HG03432 (cell line): ENCODE results near the gene INSIG2.

Source experiments
- ATAC-seq: cut with Tn5 transposase; IDR thresholded peaks from one replicate; pipeline ENCODE4 v1.9.1; 2021; ENCODE audit warnings: mild to moderate bottlenecking, moderate library complexity; ENCODE audit not compliant: unreplicated experiment

The INSIG2 gene

GRCh38 chr2:118088051-118089024 lies at the start of gene INSIG2:
INSIG2 (plus strand) TSS chr2:118088471; CDS start chr2:118096557, 8,086 bp downstream.
- ATAC-seq, result peak; percentile 97

- no peak for ATAC-seq
Observed at GRCh38 chr2:118040891-118041290, 47.4 kb upstream of the INSIG2 start.

- ATAC-seq, result no peak
Observed at GRCh38 chr2:118044103-118044716, 44.1 kb upstream of the INSIG2 start.

- ATAC-seq, result no peak
Observed at GRCh38 chr2:118044854-118045253, 43.4 kb upstream of the INSIG2 start.

- no peak for ATAC-seq
Observed at GRCh38 chr2:118045286-118045685, 43.0 kb upstream of the INSIG2 start.

GRCh38 chr2:118046634-118047210 lies 41.5 kb upstream of the INSIG2 start:
- no peak for ATAC-seq

- peak; percentile 30 for ATAC-seq
Observed at GRCh38 chr2:118047380-118047826, 40.9 kb upstream of the INSIG2 start.

GRCh38 chr2:118048401-118048800 lies 39.9 kb upstream of the INSIG2 start:
- ATAC-seq, result no peak

- ATAC-seq, result peak; percentile 24
Observed at GRCh38 chr2:118049140-118049815, 39.0 kb upstream of the INSIG2 start.

- peak; percentile 77 for ATAC-seq
Observed at GRCh38 chr2:118049816-118050140, 38.5 kb upstream of the INSIG2 start.

GRCh38 chr2:118050386-118050785 lies 37.9 kb upstream of the INSIG2 start:
- ATAC-seq, result no peak

GRCh38 chr2:118050974-118051373 lies 37.3 kb upstream of the INSIG2 start:
- ATAC-seq, result no peak

GRCh38 chr2:118051826-118052358 lies 36.4 kb upstream of the INSIG2 start:
- ATAC-seq, result no peak

GRCh38 chr2:118052474-118052873 lies 35.8 kb upstream of the INSIG2 start:
- ATAC-seq, result no peak

GRCh38 chr2:118053681-118054080 lies 34.6 kb upstream of the INSIG2 start:
- ATAC-seq, result no peak

- ATAC-seq, result no peak
Observed at GRCh38 chr2:118054213-118055008, 33.9 kb upstream of the INSIG2 start.

- peak; percentile 85 for ATAC-seq
Observed at GRCh38 chr2:118055512-118056164, 32.6 kb upstream of the INSIG2 start.

GRCh38 chr2:118056165-118056534 lies 32.1 kb upstream of the INSIG2 start:
- peak; percentile 84 for ATAC-seq

GRCh38 chr2:118056801-118057200 lies 31.5 kb upstream of the INSIG2 start:
- ATAC-seq, result no peak

- ATAC-seq, result no peak
Observed at GRCh38 chr2:118058951-118059350, 29.3 kb upstream of the INSIG2 start.
